B cell (primary cell): Measurements from ENCODE around the gene NPAT. TPM values are rescaled to one million over a fixed set of nuclear protein-coding genes. Genes with fewer than 3 reads are reported as not detected.

Experiments used
- ATAC-seq: fragments of 200-7000 bp; cut with Tn5 transposase; one replicate; pipeline ENCODE4 v1.10.0; 2021; ENCODE audit warnings: low read depth, mild to moderate bottlenecking, moderate number of reproducible peaks, moderate library complexity
- CTCF ChIA-PET: fragments of 350-600 bp; sonication (Branson Sonifier 250); formaldehyde crosslinking; loops from one replicate; lab custom pipeline; 2021; ENCODE audit warnings: antibody characterized with exemption, inconsistent platforms; lab: Charles Lee
- POLR2A ChIA-PET: fragments of 350-600 bp; sonication (Branson Sonifier 250); formaldehyde crosslinking; loops from one replicate; lab custom pipeline; 2021; ENCODE audit warnings: antibody characterized with exemption; lab: Charles Lee
- DNase-seq: peaks from one replicate; pipeline ENCODE4 v3.0.0; 2013
- H2AFZ ChIP-seq: 2 replicates; pipeline ENCODE4 v1.6.1; 2012; ENCODE audit warnings: mild to moderate bottlenecking, low read depth, low read length; ENCODE audit not compliant: insufficient read depth, poor library complexity, severe bottlenecking
- H3K27ac ChIP-seq, 2 donors: 1 replicate in 1 of 2; 2 replicates in 1 of 2; pipeline ENCODE4 v1.5.1; 2012 to 2013; ENCODE audit warnings: low read length in 2 of 2, mild to moderate bottlenecking in 2 of 2, moderate library complexity in 1 of 2
- H3K27me3 ChIP-seq, 4 experiments: fragments of 200-600 bp in 1 of 4; sonication (generic) in 1 of 4; replicated peaks in 1 of 4; 1 replicate in 2 of 4; 2 replicates in 2 of 4; pipeline versions ENCODE4 v1.6.1 to v1.7.0; 2013 to 2016; ENCODE audit warnings: low read length in 3 of 4, mild to moderate bottlenecking in 2 of 4, mixed read lengths in 1 of 4, moderate library complexity in 1 of 4; ENCODE audit not compliant: insufficient read depth in 4 of 4, control insufficient read depth in 3 of 4; ENCODE audit errors: control extremely low read depth in 1 of 4
- H3K36me3 ChIP-seq, 2 experiments: replicated peaks in 1 of 2; 1 replicate in 1 of 2; 2 replicates in 1 of 2; pipeline versions ENCODE4 v1.6.1 to v1.7.1; 2013; ENCODE audit warnings: low read length in 1 of 2; ENCODE audit not compliant: insufficient read depth in 2 of 2, control insufficient read depth in 1 of 2; ENCODE audit errors: control extremely low read depth in 1 of 2, extremely low read depth in 1 of 2
- H3K4me1 ChIP-seq, 2 donors: fragments of 200-600 bp in 1 of 2; sonication (generic) in 1 of 2; 1 replicate in 1 of 2; 2 replicates in 1 of 2; pipeline versions ENCODE4 v1.5.1 to v1.6.1; 2013 to 2017; ENCODE audit warnings: low read length in 2 of 2; ENCODE audit not compliant: control insufficient read depth in 2 of 2, insufficient read depth in 2 of 2
- H3K4me2 ChIP-seq: replicated peaks from 2 replicates; pipeline ENCODE3; 2012; ENCODE audit warnings: mild to moderate bottlenecking, low read depth, low read length; ENCODE audit not compliant: poor library complexity, severe bottlenecking
- H3K4me3 ChIP-seq, 5 experiments: fragments of 200-600 bp in 1 of 5; sonication (generic) in 1 of 5; 1 replicate in 3 of 5; 2 replicates in 2 of 5; pipeline versions ENCODE4 v1.5.1 to v1.7.0; 2011 to 2016; ENCODE audit warnings: low read length in 4 of 5, mild to moderate bottlenecking in 4 of 5, low read depth in 2 of 5, control low read depth in 1 of 5, moderate library complexity in 1 of 5; ENCODE audit not compliant: insufficient read depth in 1 of 5; ENCODE audit errors: control extremely low read depth in 1 of 5, extremely low read depth in 1 of 5
- H3K79me2 ChIP-seq: fragments of 200-600 bp; sonication (generic); one replicate; pipeline ENCODE4 v1.6.0; 2016; ENCODE audit warnings: low read length; ENCODE audit not compliant: control insufficient read depth, insufficient read depth
- H3K9ac ChIP-seq: fragments of 200-600 bp; sonication (generic); 2 replicates; pipeline ENCODE4 v1.6.1; 2017; ENCODE audit warnings: mild to moderate bottlenecking, low read length, moderate library complexity
- H3K9me3 ChIP-seq, 3 donors: one replicate each; pipeline versions ENCODE4 v1.6.1 to v1.7.1; 2013; ENCODE audit warnings: low read length in 2 of 3; ENCODE audit not compliant: control insufficient read depth in 2 of 3, insufficient read depth in 1 of 3; ENCODE audit errors: control extremely low read depth in 1 of 3
- H4K20me1 ChIP-seq: 2 replicates; pipeline ENCODE4 v1.6.0; 2012; ENCODE audit warnings: mild to moderate bottlenecking, low read length; ENCODE audit not compliant: insufficient read depth, control insufficient read depth, poor library complexity, severe bottlenecking
- H3K27ac Mint-ChIP-seq: one replicate; pipeline ENCODE4 v1.8.0; 2021; ENCODE audit warnings: mixed read lengths
- H3K27me3 Mint-ChIP-seq: one replicate; pipeline ENCODE4 v1.8.0; 2021; ENCODE audit warnings: mixed read lengths
- H3K4me1 Mint-ChIP-seq: one replicate; pipeline ENCODE4 v1.8.0; 2021; ENCODE audit warnings: mixed read lengths
- H3K4me3 Mint-ChIP-seq: one replicate; pipeline ENCODE4 v1.8.0; 2021; ENCODE audit warnings: mixed read lengths
- H3K9me3 Mint-ChIP-seq: one replicate; pipeline ENCODE4 v1.8.0; 2022; ENCODE audit warnings: mixed read lengths; ENCODE audit not compliant: insufficient read depth
- EZH2 ChIP-seq: IDR thresholded peaks from 2 replicates; pipeline ENCODE4 v1.6.1; 2012; ENCODE audit warnings: borderline replicate concordance, low read depth, mild to moderate bottlenecking, moderate library complexity, low read length; ENCODE audit not compliant: insufficient read depth, poor library complexity, severe bottlenecking
- WGBS: methylation state at CpG from one replicate; pipeline ENCODE4 v1.1.5; 2013; ENCODE audit warnings: missing lambda C conversion rate; ENCODE audit not compliant: insufficient coverage; 5-methylcytosine and 5-hydroxymethylcytosine counted together
- intact Hi-C: fragments of 100-400 bp; cut with micrococcal nuclease; formaldehyde crosslinking; loops from one replicate; pipeline ENCODE4 v1.10.0; 2022
- polyA plus RNA-seq: library from polyadenylated mRNA; depleted of rRNA; stranded (reverse); fragments of >200 nt; gene quantifications from 2 replicates; pipeline ENCODE4 v1.2.3, GENCODE V29; 2012
- total RNA-seq, 2 donors: library from RNA; stranded (reverse); fragments of 120-200 nt in 1 of 2; gene quantifications; 1 replicate in 1 of 2; 2 replicates in 1 of 2; pipeline versions ENCODE4 v1.2.3 to v1.2.4, GENCODE V29; 2013 to 2022
- TF ChIP-seq, protein P1 (sequence below): fragments of 200-600 bp; IDR thresholded peaks from one replicate; pipeline ENCODE4 v1.8.0; 2022; ENCODE audit warnings: antibody characterized with exemption, mild to moderate bottlenecking

The NPAT gene
- total and polyA plus RNA-seq, 2 donors (not counting 1 experiment from before 2014, with no cell fraction given): 8.8 to 51.7 TPM

- DNase-seq (no peak), ATAC-seq (no peak)
- Histone ChIP-seq H2AFZ (no peak overlapping the region), H3K27me3 (no peaks in the 10 kb centered on the region), H3K79me2 (no peaks in the 10 kb centered on the region), H4K20me1 (no peaks in the 10 kb centered on the region), H3K27ac (no peak overlapping the region), H3K9me3 (no peaks in the 10 kb centered on the region), H3K36me3 (peaks cover 0 to 65% of the 10 kb centered on the region in 2 experiments), H3K4me3 (no peak overlapping the region), H3K4me1 (no peaks in the 10 kb centered on the region), H3K9ac (no peak overlapping the region), H3K4me2 (no peak overlapping the region)
- H3K27me3 Mint-ChIP-seq: no peaks in the 10 kb centered on the region
- H3K4me3 Mint-ChIP-seq: no peak overlapping the region
- POLR2A ChIA-PET: interaction anchor here (0.7 kb wide), 1 partner anchor 10 kb away, joined by 3 read pairs; no protein-coding TSS in a partner anchor
- WGBS: 100% methylated on average over 1 of the region's 3 CpGs
- H3K4me1 Mint-ChIP-seq: no peaks in the 10 kb centered on the region
- TF ChIP-seq, protein P1, sequence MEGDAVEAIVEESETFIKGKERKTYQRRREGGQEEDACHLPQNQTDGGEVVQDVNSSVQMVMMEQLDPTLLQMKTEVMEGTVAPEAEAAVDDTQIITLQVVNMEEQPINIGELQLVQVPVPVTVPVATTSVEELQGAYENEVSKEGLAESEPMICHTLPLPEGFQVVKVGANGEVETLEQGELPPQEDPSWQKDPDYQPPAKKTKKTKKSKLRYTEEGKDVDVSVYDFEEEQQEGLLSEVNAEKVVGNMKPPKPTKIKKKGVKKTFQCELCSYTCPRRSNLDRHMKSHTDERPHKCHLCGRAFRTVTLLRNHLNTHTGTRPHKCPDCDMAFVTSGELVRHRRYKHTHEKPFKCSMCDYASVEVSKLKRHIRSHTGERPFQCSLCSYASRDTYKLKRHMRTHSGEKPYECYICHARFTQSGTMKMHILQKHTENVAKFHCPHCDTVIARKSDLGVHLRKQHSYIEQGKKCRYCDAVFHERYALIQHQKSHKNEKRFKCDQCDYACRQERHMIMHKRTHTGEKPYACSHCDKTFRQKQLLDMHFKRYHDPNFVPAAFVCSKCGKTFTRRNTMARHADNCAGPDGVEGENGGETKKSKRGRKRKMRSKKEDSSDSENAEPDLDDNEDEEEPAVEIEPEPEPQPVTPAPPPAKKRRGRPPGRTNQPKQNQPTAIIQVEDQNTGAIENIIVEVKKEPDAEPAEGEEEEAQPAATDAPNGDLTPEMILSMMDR: no peak
- intact Hi-C loops: no loop called here
- H3K27ac Mint-ChIP-seq: peak overlapping the region; percentile 23
- CTCF ChIA-PET: no interaction called here
- no peaks in the 10 kb centered on the region for H3K9me3 Mint-ChIP-seq
Measured at GRCh38 chr11:108148556-108148955, 73.9 kb downstream of the NPAT start.

DNA sequence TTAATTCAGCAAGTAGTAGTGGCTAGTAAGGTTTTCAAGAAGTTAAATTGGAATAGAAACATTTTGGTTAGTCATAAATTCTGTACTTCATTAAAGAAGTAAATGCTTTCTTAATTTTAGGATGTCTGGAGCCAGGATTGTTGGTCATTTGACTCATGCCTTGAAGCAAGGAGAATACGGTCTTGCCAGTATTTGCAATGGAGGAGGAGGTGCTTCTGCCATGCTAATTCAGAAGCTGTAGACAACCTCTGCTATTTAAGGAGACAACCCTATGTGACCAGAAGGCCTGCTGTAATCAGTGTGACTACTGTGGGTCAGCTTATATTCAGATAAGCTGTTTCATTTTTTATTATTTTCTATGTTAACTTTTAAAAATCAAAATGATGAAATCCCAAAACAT is 75.3 kb downstream of the NPAT start:
- H3K4me1 Mint-ChIP-seq: no peaks in the 10 kb centered on the region

More for the DNA sequence above, 75.3 kb downstream of the NPAT start:
- no peak overlapping the region for H3K27ac ChIP-seq
- no peak overlapping the region for H2AFZ ChIP-seq
- H3K27me3 Mint-ChIP-seq: no peaks in the 10 kb centered on the region
- no peak overlapping the region for H3K4me3 Mint-ChIP-seq
- WGBS: 100% methylated on average over 1 of the region's 1 CpG
- H3K9ac ChIP-seq: no peak overlapping the region
- no peak for ATAC-seq
- H3K4me3 ChIP-seq: no peak overlapping the region
- H3K27ac Mint-ChIP-seq: no peak overlapping the region
- no peak for TF ChIP-seq EZH2
- TF ChIP-seq, protein P1: no peak
- peaks cover 0 to 74% of the 10 kb centered on the region in 2 experiments for H3K36me3 ChIP-seq
- no peaks in the 10 kb centered on the region for H3K9me3 ChIP-seq
- H3K79me2 ChIP-seq: no peaks in the 10 kb centered on the region
- no peaks in the 10 kb centered on the region for H3K4me1 ChIP-seq
- ChIA-PET POLR2A (no interaction called here), CTCF (interaction anchor here (0.7 kb wide), 1 partner anchor 24 kb away, joined by 3 read pairs; no protein-coding TSS in a partner anchor)
- H3K4me2 ChIP-seq: no peak overlapping the region
- DNase-seq: no peak
- H3K27me3 ChIP-seq: no peaks in the 10 kb centered on the region
- intact Hi-C loops: no loop called here
- H3K9me3 Mint-ChIP-seq: no peaks in the 10 kb centered on the region
- H4K20me1 ChIP-seq: no peaks in the 10 kb centered on the region
